HFFc6 (cell line): ENCODE results near the gene HMX2. TPM values are rescaled to one million over a fixed set of nuclear protein-coding genes. Genes with fewer than 3 reads are reported as not detected.

Experiments used
- DNase-seq: peaks from one replicate; pipeline ENCODE4 v3.0.0-alpha.2; 2018
- H3K27ac Mint-ChIP-seq: 2 replicates; pipeline ENCODE4 v1.8.0; 2020; ENCODE audit warnings: mild to moderate bottlenecking, mixed read lengths
- H3K27me3 Mint-ChIP-seq: 2 replicates; pipeline ENCODE4 v1.8.0; 2021; ENCODE audit warnings: mild to moderate bottlenecking, moderate library complexity, mixed read lengths; ENCODE audit not compliant: insufficient read depth
- H3K36me3 Mint-ChIP-seq: 2 replicates; pipeline ENCODE4 v1.8.0; 2021; ENCODE audit warnings: low read depth, mixed read lengths
- H3K4me1 Mint-ChIP-seq: 2 replicates; pipeline ENCODE4 v1.8.0; 2020; ENCODE audit warnings: low read depth, mixed read lengths
- H3K4me3 Mint-ChIP-seq: 2 replicates; pipeline ENCODE4 v1.8.0; 2020; ENCODE audit warnings: mild to moderate bottlenecking, moderate library complexity, mixed read lengths
- H3K9me3 Mint-ChIP-seq: 2 replicates; pipeline ENCODE4 v1.8.0; 2020; ENCODE audit warnings: mild to moderate bottlenecking, mixed read lengths
- total RNA-seq, 6 experiments: library from RNA; stranded (reverse); fragmentation: NEBNext Ultra II Directional; extraction: Animal tissue kit (Norgen Biotek cat#: 25700); gene quantifications; 2 replicates in 1 of 6; 3 replicates in 5 of 6; pipeline ENCODE4 v1.2.3, GENCODE V29; 2021
- TF ChIP-seq, protein P1 (sequence below): fragments of 200-600 bp; sonication (generic); IDR thresholded peaks from 2 replicates; pipeline ENCODE4 v1.5.0; 2021; ENCODE audit warnings: antibody characterized with exemption, mild to moderate bottlenecking

Gene HMX2
- total RNA-seq, 6 experiments from 2014 or later, result not detected

DNA sequence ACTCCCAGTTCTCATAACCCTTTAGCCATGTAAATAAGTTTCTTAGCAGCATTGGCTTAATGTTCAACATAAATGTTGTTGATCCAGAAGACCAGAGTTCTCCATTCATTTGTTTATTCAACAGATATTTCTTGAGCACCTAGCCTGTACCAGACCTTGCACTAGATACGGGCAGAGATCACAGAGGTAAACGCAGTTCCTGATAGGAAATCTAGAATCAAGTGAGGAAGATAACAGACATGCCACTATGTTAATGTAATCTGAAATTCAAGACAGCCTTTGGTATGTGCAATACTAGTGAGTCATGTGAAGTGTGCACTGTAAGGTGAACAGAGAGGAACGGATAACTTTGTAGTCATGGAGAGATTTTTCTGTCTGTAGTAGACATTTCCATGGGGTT lies 9.3 kb downstream of the HMX2 start:
- DNase-seq, result peak; percentile 53

GRCh38 chr10:123158682-123159081 lies 10.7 kb downstream of the HMX2 start:
- H3K9me3 Mint-ChIP-seq, result no peaks in the 10 kb centered on the region
- peaks cover 65% of the 10 kb centered on the region for H3K36me3 Mint-ChIP-seq
- H3K4me3 Mint-ChIP-seq, result peak overlapping the region; percentile 81
- peak overlapping the region; percentile 6; the same call in 1 of the 2 replicates for H3K27ac Mint-ChIP-seq
- peaks cover 63% of the 10 kb centered on the region for H3K4me1 Mint-ChIP-seq
- DNase-seq, result no peak
- TF ChIP-seq, protein P1, sequence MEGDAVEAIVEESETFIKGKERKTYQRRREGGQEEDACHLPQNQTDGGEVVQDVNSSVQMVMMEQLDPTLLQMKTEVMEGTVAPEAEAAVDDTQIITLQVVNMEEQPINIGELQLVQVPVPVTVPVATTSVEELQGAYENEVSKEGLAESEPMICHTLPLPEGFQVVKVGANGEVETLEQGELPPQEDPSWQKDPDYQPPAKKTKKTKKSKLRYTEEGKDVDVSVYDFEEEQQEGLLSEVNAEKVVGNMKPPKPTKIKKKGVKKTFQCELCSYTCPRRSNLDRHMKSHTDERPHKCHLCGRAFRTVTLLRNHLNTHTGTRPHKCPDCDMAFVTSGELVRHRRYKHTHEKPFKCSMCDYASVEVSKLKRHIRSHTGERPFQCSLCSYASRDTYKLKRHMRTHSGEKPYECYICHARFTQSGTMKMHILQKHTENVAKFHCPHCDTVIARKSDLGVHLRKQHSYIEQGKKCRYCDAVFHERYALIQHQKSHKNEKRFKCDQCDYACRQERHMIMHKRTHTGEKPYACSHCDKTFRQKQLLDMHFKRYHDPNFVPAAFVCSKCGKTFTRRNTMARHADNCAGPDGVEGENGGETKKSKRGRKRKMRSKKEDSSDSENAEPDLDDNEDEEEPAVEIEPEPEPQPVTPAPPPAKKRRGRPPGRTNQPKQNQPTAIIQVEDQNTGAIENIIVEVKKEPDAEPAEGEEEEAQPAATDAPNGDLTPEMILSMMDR, result no peak
- peaks cover 3% of the 10 kb centered on the region; the same call in 1 of the 2 replicates for H3K27me3 Mint-ChIP-seq

More for the DNA sequence above, 9.3 kb downstream of the HMX2 start:
- peak overlapping the region; percentile 81 for H3K4me3 Mint-ChIP-seq
- peaks cover 59% of the 10 kb centered on the region for H3K36me3 Mint-ChIP-seq
- H3K9me3 Mint-ChIP-seq, result no peaks in the 10 kb centered on the region
- peak overlapping the region; percentile 57 for H3K27ac Mint-ChIP-seq
- peaks cover 70% of the 10 kb centered on the region for H3K4me1 Mint-ChIP-seq
- H3K27me3 Mint-ChIP-seq, result peaks cover 5% of the 10 kb centered on the region
- TF ChIP-seq, protein P1, result no peak

DNA sequence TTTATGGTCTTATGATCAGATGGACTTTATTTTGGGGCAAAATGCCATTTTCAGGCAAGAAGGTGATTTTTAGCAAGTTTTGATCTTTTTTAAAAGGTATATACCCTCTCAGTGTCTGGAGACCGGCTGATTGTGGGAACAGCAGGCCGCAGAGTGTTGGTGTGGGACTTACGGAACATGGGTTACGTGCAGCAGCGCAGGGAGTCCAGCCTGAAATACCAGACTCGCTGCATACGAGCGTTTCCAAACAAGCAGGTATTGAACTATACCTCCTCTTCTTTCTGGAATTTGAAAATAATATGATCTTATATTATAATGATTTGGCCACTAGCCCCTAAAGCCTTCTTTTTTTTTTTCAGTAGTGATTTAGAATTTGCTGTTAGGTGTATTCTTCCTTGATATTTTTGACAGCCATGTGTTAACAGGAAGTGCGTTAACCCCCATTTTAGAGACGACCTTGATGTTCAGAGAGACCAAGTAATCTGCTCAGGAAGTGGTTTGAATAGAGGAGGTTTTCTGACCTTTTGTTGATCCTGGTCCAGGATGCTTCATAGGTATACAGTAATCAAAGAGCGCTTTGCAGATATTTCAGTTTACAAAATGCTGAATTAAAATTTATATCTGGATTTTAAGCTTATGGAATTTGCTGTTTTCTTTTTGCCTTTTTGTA lies 12.5 kb downstream of the HMX2 start:
- no peak for DNase-seq
- TF ChIP-seq, protein P1, result no peak
- Mint-ChIP-seq H3K4me1 (peaks cover 58% of the 10 kb centered on the region), H3K4me3 (no peak overlapping the region), H3K27ac (no peak overlapping the region), H3K27me3 (no peaks in the 10 kb centered on the region), H3K9me3 (no peaks in the 10 kb centered on the region), H3K36me3 (peaks cover 73% of the 10 kb centered on the region)

GRCh38 chr10:123164319-123164718 lies 16.4 kb downstream of the HMX2 start:
- Mint-ChIP-seq H3K4me3 (no peak overlapping the region), H3K9me3 (no peaks in the 10 kb centered on the region), H3K27ac (no peak overlapping the region), H3K4me1 (peaks cover 21% of the 10 kb centered on the region), H3K36me3 (peaks cover 66% of the 10 kb centered on the region), H3K27me3 (no peaks in the 10 kb centered on the region)
- TF ChIP-seq, protein P1, result no peak
- no peak for DNase-seq

- Mint-ChIP-seq H3K27ac (no peak overlapping the region), H3K36me3 (peaks cover 64% of the 10 kb centered on the region), H3K27me3 (no peaks in the 10 kb centered on the region), H3K4me1 (peaks cover 9% of the 10 kb centered on the region; the same call in 1 of the 2 replicates), H3K4me3 (no peak overlapping the region), H3K9me3 (no peaks in the 10 kb centered on the region)
- TF ChIP-seq, protein P1, result peak; percentile 35; the same call in 1 of the 2 replicates
- no peak for DNase-seq
Measured at GRCh38 chr10:123165445-123166072, 17.6 kb downstream of the HMX2 start.
